Ammon's horn (tissue), 1 donor: ENCODE data around the gene DNHD1.
A peak's percentile ranks its signal among the peaks of the same experiment; 100 is the strongest.

Experiments used
- DNase-seq: peaks from one replicate; pipeline ENCODE4 v3.0.0-alpha.2; 2016; ENCODE audit warnings: low spot score

The DNHD1 gene

DNA sequence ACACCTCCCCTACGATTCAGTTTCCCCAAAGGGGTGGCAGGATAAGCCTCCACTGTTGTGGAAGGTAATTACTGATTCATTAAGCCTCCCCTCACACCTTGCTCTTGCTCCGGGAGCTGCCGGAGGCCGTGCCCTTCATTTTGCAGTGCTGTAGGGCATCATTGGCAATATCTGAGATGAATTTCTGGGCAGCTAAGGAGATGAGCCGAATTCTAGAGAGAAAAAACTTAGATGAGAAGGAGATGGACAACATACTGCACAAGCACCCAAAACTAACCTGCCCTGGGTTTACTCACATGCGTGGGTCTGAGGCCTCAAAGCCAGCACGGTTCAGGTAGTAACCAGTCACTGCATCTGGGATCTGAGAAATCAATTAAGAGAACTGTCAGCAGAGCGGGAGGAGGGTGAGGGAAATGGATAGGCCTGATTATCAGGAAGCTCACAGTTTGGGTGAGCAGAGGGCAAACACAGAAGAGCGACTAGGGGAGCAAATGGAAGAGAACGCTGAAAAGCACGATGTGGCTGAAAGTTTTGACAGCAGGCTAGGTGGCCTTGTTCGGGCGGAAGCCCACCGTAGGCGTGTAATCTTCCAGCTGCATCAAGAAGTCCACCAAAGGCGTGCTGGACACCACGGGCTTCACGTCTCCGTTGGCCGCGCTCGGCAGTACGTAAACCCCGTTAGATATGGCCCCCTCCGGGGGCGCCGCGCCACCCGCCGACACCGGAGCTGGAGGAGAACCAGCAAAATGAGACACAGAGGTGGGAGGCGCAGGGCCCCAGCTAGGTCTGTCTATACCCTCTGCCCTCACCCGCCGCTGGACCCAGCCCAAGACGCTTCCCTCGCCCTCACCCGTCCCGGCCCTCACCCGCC is 114.2 kb downstream of the DNHD1 start:
- peak; percentile 34 for DNase-seq

DNA sequence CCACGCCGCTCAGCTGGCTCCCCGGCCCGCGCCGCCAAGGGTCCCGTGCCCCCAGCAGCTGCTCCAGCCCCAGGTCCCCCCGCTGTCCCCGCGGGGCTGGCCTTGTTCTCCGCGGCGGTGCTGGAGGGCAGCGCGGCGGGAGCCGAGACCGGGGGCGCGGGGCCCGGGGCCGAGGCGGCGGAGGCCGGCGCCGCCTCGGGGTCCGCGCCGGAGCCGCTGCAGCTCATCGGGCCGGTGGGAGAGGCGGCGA is 114.8 kb downstream of the DNHD1 start:
- no peak for DNase-seq

DNA sequence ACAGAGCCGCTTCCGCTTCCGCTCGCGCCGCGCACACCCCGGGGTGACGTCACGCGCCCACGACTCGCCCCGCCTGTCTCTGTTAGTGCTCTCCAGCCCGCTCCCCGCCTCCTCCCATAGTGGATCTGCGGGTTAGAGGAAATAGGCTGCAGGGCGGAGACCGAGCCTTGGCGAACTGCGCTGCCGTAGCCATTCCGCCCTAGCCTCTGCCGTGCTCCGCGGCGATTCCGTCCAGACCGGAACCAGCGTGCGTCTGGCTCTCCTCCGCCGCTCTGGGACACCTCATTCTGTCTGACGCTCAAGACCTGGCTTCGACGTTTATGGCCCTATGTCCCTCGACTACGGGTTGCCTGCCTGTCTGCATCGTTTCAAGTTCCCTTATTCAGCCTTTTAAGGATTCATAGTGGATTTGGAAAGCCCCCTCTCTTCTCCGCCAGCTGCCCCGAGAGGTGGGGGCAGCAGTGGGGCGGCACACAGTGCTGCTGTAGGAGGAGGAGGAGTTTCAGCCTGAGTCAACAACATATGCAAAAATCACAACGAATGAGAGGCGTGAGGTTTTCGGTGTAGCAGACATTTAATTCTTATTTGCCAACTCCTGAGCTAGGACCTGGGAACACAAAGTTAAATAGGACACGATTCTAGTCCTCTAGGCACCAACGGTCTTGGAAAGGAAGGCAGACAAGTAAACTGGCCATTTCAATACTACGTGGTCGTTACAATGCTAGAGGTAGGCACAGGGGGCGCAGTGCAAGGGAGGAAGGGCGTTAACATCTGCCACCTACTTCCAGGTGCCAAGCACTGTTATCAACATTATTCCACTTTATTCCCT is 115.3 kb downstream of the DNHD1 start, which contains the start of gene TAF10:
Gene TAF10 (minus strand): TSS at position 4 of the 829 bp plus-strand sequence. CDS start 27 bp downstream, outside the sequence.
- DNase-seq: peak; percentile 99

DNA sequence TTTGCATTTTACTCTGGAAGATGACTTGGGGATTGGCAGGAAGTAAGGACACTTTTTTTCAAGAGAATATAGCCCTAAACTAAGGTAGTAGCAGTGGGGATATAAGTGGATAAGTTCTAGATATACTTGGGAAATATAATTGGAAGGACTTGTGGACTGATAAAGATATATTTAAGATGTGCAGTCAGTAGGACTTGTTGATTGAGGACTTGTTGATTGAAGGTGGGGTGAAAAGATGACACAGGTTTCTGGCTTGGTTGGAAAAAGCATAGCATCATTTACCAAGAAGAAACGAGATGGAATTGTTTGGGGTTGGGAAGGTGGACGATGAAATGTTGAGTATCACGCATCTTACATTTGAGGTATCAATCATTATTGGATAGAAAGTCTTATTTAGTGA is 116.4 kb downstream of the DNHD1 start:
- no peak for DNase-seq

DNA sequence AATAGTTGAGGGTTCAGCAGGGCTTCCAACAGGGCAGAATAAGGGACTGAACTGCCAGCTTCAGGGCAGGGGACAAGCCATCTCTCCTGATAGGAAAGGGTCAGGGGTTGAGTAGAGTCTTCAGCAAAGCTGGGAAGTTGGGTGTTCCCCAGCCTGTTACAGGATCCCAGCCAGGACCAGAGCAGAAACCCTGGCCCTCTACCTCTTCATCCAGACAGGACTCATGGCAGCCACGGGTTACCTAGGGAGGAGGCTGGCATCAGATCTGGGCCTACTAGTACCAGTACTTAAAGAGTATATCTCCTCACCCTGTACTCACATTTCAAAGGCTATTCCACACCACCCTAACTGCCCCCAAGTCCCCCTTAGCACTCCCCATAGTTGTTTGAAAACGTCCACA is 117.4 kb downstream of the DNHD1 start:
- DNase-seq: no peak

DNA sequence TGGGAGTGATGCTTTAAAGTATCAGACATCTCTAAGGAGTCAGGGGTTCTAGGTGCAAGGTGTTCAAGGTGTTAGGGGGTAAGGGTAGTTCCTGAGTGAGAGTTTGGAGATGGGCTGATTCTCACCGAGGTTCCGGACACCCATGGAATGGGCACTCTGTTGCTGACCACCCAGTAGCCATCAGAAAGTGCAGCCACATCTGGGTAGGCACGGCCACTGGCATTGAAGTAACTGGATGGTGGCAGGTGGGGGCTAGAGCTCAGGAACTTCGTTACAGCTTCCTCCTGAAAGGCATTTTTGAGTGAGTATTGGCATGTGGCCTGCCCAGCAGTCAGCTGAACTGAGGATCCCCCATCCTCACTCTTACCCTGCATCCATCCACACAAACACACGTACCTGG is 118.0 kb downstream of the DNHD1 start:
- DNase-seq: no peak

GRCh38 chr11:6615882-6616585 is 119.0 kb downstream of the DNHD1 start:
- no peak for DNase-seq

DNA sequence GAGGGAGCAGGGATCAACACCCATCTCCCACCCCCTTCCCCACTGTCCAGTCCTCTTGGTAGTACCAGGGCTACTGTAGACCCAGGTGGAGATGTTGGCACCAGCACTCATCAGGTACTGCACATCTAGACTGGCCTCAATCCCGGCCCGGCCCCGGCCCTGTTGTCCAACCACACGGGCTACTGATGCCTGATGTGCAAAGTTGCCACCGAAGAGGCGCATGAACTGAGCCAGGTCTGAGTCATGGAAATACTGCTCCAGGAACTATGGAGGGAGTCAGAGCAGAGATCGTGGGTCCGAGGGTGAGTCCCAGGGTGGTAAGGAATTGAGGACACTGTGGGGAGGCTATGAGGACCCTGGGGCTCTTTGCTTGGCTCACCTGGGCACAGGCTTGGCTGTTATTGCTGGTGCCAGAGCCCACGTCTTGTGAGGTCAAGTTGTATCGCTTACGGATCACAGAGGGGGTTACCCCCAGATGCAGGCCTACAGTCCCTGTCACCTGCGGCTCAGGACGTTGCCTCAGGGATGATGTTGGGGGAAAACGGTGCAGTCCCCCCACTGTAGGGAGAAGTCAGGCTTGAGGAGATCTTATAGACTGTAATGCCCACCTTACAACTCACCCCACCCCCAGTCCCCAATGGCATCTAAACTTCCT is 119.6 kb downstream of the DNHD1 start:
- no peak for DNase-seq

- no peak for DNase-seq
These were observed 120.3 kb downstream of the DNHD1 start for GRCh38 chr11:6617315-6617781.

- DNase-seq: peak; percentile 87
These were observed 121.3 kb downstream of the DNHD1 start for GRCh38 chr11:6618117-6619003.

GRCh38 chr11:6619004-6619745 is 122.1 kb downstream of the DNHD1 start, which contains the start of gene TPP1:
Gene TPP1, minus strand, starts transcription at chr11:6619422. Its CDS starts 22 bp downstream, at chr11:6619400.
- peak; percentile 99 for DNase-seq

- no peak for DNase-seq
These were observed 123.6 kb downstream of the DNHD1 start for GRCh38 chr11:6620636-6621035.
